Measurements from ENCODE around the gene WEE1.

The WEE1 gene

GRCh38 chr11:9563196-9563730, 10.2 kb upstream of the WEE1 start:
- TF ChIP-seq TARDBP (IDR thresholded peaks at IDR 0.05), result no peak
- no peak for TF ChIP-seq BHLHE40 (IDR thresholded peaks at IDR 0.05; ENCODE audit: borderline replicate concordance)
- TF ChIP-seq FOXA1 (IDR thresholded peaks at IDR 0.05), result no peak
- no peak for TF ChIP-seq LEF1 (IDR thresholded peaks at IDR 0.05; ENCODE audit: borderline replicate concordance)
- no peak for TF ChIP-seq ARNT (IDR thresholded peaks at IDR 0.05)
- no peak for TF ChIP-seq FOXK2 (IDR thresholded peaks at IDR 0.05)
- no peak for TF ChIP-seq CTBP1 (IDR thresholded peaks at IDR 0.05; ENCODE audit: borderline replicate concordance)
- TF ChIP-seq ZNF384 (IDR thresholded peaks at IDR 0.05), result no peak
- TF ChIP-seq HDGF (IDR thresholded peaks at IDR 0.05; ENCODE audit: borderline replicate concordance), result no peak
- no peak for TF ChIP-seq SUZ12 (IDR thresholded peaks at IDR 0.05)
- TF ChIP-seq ELF4 (IDR thresholded peaks at IDR 0.05), result no peak
- ChIA-PET POLR2A (no interaction called here), CTCF (interaction anchor here (2.9 kb wide), 1 partner anchor 28 kb away, joined by 8 read pairs; no protein-coding TSS in a partner anchor)
- no peak for DNase-seq (ENCODE audit: extremely low spot score)

DNA sequence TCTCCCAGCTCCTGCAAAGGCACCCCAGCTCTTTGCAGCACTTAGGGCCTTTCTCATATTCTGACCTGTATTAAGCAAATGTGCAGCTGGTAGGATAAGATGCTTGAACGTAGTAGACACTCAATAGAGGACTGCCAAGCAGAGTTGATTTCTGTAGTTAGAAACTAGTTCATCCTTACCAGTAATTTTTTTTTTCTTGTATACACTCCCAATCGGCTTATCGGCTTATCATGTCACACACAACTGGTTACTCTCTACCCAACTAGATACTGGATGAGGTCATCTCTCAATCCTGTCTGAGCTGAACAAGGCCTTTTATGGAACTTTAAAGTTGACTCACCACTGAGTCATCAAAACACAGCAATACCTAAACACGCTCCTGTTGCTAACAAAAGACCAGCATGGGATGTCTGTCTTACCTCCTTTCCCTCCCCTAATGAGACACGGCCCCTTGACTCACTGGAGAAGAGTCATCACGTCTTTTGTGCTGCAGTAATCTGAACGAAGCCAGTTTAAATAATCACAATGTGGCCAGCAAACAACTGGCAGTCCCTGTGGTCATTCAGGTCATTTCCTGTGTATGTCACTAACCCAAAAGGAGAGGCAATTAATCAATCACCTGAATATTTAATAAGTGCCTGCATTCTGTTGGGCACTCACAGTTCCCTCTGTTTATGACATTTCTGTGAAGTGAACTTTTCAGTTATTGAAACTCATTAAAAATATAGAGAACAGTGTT, 7.5 kb upstream of the WEE1 start:
- TF ChIP-seq FOXK2 (IDR thresholded peaks at IDR 0.05) (no peak), TARDBP (IDR thresholded peaks at IDR 0.05) (no peak), NFRKB (IDR thresholded peaks at IDR 0.05) (no peak), BHLHE40 (IDR thresholded peaks at IDR 0.05; ENCODE audit: borderline replicate concordance) (no peak), HDGF (IDR thresholded peaks at IDR 0.05; ENCODE audit: borderline replicate concordance) (no peak), SP1 (IDR thresholded peaks at IDR 0.05) (no peak), FOXA1 (IDR thresholded peaks at IDR 0.05) (no peak), PKNOX1 (IDR thresholded peaks at IDR 0.05) (peak; percentile 71), ELF4 (IDR thresholded peaks at IDR 0.05) (no peak), LEF1 (IDR thresholded peaks at IDR 0.05; ENCODE audit: borderline replicate concordance) (no peak), SUZ12 (IDR thresholded peaks at IDR 0.05) (no peak), ZNF384 (IDR thresholded peaks at IDR 0.05) (peak; percentile 50; the same call in 1 of the 2 replicates), ARNT (IDR thresholded peaks at IDR 0.05) (no peak), L3MBTL2 (conservative IDR thresholded peaks at IDR 0.05) (no peak), FOXM1 (IDR thresholded peaks at IDR 0.05; ENCODE audit: borderline replicate concordance) (no peak), CTBP1 (IDR thresholded peaks at IDR 0.05; ENCODE audit: borderline replicate concordance) (peak; percentile 68; the same call in 1 of the 2 replicates)
- CTCF ChIA-PET, result interaction anchor here (0.9 kb wide), 1 partner anchor 31 kb away, joined by 5 read pairs; no protein-coding TSS in a partner anchor
- peak; percentile 60 for DNase-seq (ENCODE audit: extremely low spot score)
- POLR2A ChIA-PET, result interaction anchor here (0.5 to 1.9 kb wide), 6 partner anchors 8 to 884 kb away, joined by 3 to 6 read pairs (median 4); partner anchors contain the start of genes RPL27A, TRIM66, WEE1 and ZNF143

GRCh38 chr11:9566561-9567063, 6.9 kb upstream of the WEE1 start:
- TF ChIP-seq HDGF (IDR thresholded peaks at IDR 0.05; ENCODE audit: borderline replicate concordance) (no peak), L3MBTL2 (conservative IDR thresholded peaks at IDR 0.05) (no peak), FOXK2 (IDR thresholded peaks at IDR 0.05) (no peak)
- ChIA-PET CTCF (interaction anchor here (0.9 kb wide), 1 partner anchor 31 kb away, joined by 5 read pairs; no protein-coding TSS in a partner anchor), POLR2A (interaction anchor here (1.3 to 1.9 kb wide), 4 partner anchors 7 to 106 kb away, joined by 3 to 6 read pairs (median 5); partner anchors contain the start of genes WEE1 and ZNF143)
- DNase-seq (ENCODE audit: extremely low spot score), result no peak

DNA sequence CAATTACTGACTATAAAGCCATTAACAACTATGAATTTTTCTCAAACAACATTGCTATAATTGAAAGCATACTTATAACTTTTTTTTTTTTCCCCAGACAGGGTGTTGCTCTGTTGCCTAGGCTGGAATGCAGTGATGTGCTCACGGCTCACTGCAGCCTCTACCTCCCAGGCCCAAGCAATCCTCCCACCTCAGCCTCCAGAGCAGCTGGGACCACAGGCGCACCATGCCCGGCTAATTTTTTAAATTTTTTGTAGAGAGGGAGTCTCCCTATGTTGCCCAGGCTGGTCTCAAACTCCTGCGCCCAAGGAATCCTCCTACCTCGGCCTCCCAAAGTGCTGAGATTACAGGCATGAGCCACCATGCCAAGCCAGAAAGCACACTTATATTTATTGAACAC, 6.1 kb upstream of the WEE1 start:
- CTCF ChIA-PET, result interaction anchor here (0.9 kb wide), 1 partner anchor 32 kb away, joined by 5 read pairs; no protein-coding TSS in a partner anchor
- POLR2A ChIA-PET, result interaction anchor here (1.3 kb wide), 1 partner anchor 8 kb away, joined by 6 read pairs; no protein-coding TSS in a partner anchor
- TF ChIP-seq SP1 (IDR thresholded peaks at IDR 0.05), result no peak
- TF ChIP-seq FOXK2 (IDR thresholded peaks at IDR 0.05), result no peak
- TF ChIP-seq ZNF384 (IDR thresholded peaks at IDR 0.05), result no peak
- no peak for TF ChIP-seq CTBP1 (IDR thresholded peaks at IDR 0.05; ENCODE audit: borderline replicate concordance)
- no peak for TF ChIP-seq BHLHE40 (IDR thresholded peaks at IDR 0.05; ENCODE audit: borderline replicate concordance)
- TF ChIP-seq LEF1 (IDR thresholded peaks at IDR 0.05; ENCODE audit: borderline replicate concordance), result no peak
- no peak for TF ChIP-seq SUZ12 (IDR thresholded peaks at IDR 0.05)

DNA sequence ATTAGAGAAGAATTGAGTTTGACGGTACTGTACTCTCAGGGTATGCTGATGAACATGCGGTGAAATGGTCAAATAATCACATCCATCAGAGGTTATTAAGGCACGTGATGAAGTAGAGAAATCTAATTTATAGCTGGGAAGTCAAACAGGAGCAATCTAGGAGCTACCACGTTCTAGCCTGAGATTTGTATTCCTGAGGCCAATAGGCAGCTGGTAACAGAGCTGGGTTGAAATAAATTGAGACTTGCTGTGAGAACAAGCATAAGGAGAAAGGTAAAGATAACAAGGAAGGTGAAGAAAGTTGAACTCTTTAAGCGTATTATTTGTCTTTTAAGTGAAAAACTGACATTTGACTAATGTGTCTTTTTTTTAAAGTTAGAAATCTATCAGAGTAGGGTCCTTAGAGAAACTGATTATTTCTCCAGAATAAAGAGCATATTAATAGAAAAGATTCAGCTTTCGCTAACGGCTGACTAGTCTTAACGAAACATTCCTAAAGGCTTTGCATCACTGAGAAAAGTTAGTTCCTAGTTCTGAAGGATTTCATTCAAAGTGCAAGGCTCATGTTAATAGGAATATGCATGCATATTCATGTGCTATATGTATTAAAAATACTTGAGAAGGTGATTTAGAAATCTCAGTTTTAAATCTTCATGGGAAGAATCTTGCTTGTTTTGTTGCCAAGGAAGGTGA, 5.2 kb upstream of the WEE1 start:
- ChIA-PET CTCF (interaction anchor here (0.8 kb wide), 1 partner anchor 35 kb away, joined by 3 read pairs; no protein-coding TSS in a partner anchor), POLR2A (interaction anchor here (0.9 to 1.0 kb wide), 2 partner anchors 9 to 108 kb away, joined by 3 read pairs; partner anchors contain the start of gene ZNF143)
- TF ChIP-seq TARDBP (IDR thresholded peaks at IDR 0.05) (no peak), CTBP1 (IDR thresholded peaks at IDR 0.05; ENCODE audit: borderline replicate concordance) (no peak)
- DNase-seq (ENCODE audit: extremely low spot score), result no peak

More for the DNA sequence above, 6.1 kb upstream of the WEE1 start:
- DNase-seq (ENCODE audit: extremely low spot score), result no peak

- CTCF ChIA-PET, result interaction anchor here (0.8 kb wide), 1 partner anchor 35 kb away, joined by 3 read pairs; no protein-coding TSS in a partner anchor
- no peak for DNase-seq (ENCODE audit: extremely low spot score)
- TF ChIP-seq TARDBP (IDR thresholded peaks at IDR 0.05) (no peak), SUZ12 (IDR thresholded peaks at IDR 0.05) (no peak), CTBP1 (IDR thresholded peaks at IDR 0.05; ENCODE audit: borderline replicate concordance) (no peak), SP1 (IDR thresholded peaks at IDR 0.05) (no peak), L3MBTL2 (conservative IDR thresholded peaks at IDR 0.05) (no peak), ARNT (IDR thresholded peaks at IDR 0.05) (no peak), ELF4 (IDR thresholded peaks at IDR 0.05) (no peak), LEF1 (IDR thresholded peaks at IDR 0.05; ENCODE audit: borderline replicate concordance) (no peak), FOXM1 (IDR thresholded peaks at IDR 0.05; ENCODE audit: borderline replicate concordance) (no peak), BHLHE40 (IDR thresholded peaks at IDR 0.05; ENCODE audit: borderline replicate concordance) (no peak), FOXK2 (IDR thresholded peaks at IDR 0.05) (no peak), NFRKB (IDR thresholded peaks at IDR 0.05) (no peak), FOXA1 (IDR thresholded peaks at IDR 0.05) (no peak), ZNF384 (IDR thresholded peaks at IDR 0.05) (no peak), PKNOX1 (IDR thresholded peaks at IDR 0.05) (no peak), HDGF (IDR thresholded peaks at IDR 0.05; ENCODE audit: borderline replicate concordance) (no peak)
- POLR2A ChIA-PET, result interaction anchor here (0.9 to 1.0 kb wide), 2 partner anchors 9 to 108 kb away, joined by 3 read pairs; partner anchors contain the start of gene ZNF143
Measured at GRCh38 chr11:9568854-9569587, 4.4 kb upstream of the WEE1 start.

All from HEK293T (cell line).